Measurements from ENCODE around the gene GPR6. TPM values are rescaled to one million over a fixed set of nuclear protein-coding genes. Genes with fewer than 3 reads are reported as not detected.

The GPR6 gene
- total and polyA plus RNA-seq, 2 donors (not counting 1 experiment from before 2014, with no cell fraction given) = not detected

DNA sequence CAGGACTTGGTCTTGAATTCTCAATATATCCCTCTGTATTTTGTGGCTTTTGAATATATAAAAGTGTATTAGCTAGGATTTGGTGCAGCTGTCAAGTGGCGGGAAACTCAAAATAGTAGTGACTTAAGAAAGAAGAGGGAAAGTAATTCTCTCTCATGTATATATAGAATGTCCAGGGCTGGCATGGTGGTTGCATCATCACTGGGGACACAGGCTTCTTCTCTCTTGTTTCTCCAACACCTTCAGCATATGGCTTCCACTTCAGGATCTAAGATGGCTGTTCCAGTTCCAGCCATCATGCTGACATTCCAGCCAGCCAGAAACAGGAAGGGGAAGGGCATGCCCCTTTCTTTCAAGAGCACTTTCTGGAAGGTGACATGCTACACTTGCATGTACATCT is 11.8 kb upstream of the GPR6 start:
- Histone ChIP-seq H3K4me2 (replicated peaks; ENCODE audit: low read depth, low read length, poor library complexity, severe bottlenecking) (no peak overlapping the region), H3K79me2 (ENCODE audit: control insufficient read depth, insufficient read depth, low read length) (no peaks in the 10 kb centered on the region), H2AFZ (ENCODE audit: insufficient read depth, low read depth, low read length, poor library complexity, severe bottlenecking) (no peak overlapping the region), H3K9ac (ENCODE audit: low read length) (no peak overlapping the region), H3K9me3 (ENCODE audit: control extremely low read depth in 1 of 3, control insufficient read depth in 2 of 3, insufficient read depth in 1 of 3, low read length in 2 of 3) (peaks cover 0 to 13% (median 0%) of the 10 kb centered on the region in 3 donors), H3K4me3 (ENCODE audit: control extremely low read depth in 1 of 5, extremely low read depth in 1 of 5, insufficient read depth in 1 of 5, low read depth in 2 of 5, low read length in 4 of 5) (no peak overlapping the region), H3K27me3 (replicated peaks in 1 of 4; ENCODE audit: control extremely low read depth in 1 of 4, control insufficient read depth in 3 of 4, insufficient read depth in 4 of 4, low read length in 3 of 4) (no peaks in the 10 kb centered on the region), H3K36me3 (replicated peaks in 1 of 2; ENCODE audit: control extremely low read depth in 1 of 2, control insufficient read depth in 1 of 2, extremely low read depth in 1 of 2, insufficient read depth in 2 of 2, low read length in 1 of 2) (no peaks in the 10 kb centered on the region), H3K27ac (ENCODE audit: low read length in 2 of 2) (no peak overlapping the region), H4K20me1 (ENCODE audit: control insufficient read depth, insufficient read depth, low read length, poor library complexity, severe bottlenecking) (no peaks in the 10 kb centered on the region), H3K4me1 (ENCODE audit: control insufficient read depth in 2 of 2, insufficient read depth in 2 of 2, low read length in 2 of 2) (no peaks in the 10 kb centered on the region)
- peaks cover 6% of the 10 kb centered on the region for H3K9me3 Mint-ChIP-seq (ENCODE audit: insufficient read depth)
- no peak overlapping the region for H3K27ac Mint-ChIP-seq
- WGBS (ENCODE audit: insufficient coverage) = no CpG with 5 or more reads among the region's 1 CpG
- POLR2A ChIA-PET = no interaction called here
- H3K4me1 Mint-ChIP-seq = no peaks in the 10 kb centered on the region
- no peak overlapping the region for H3K4me3 Mint-ChIP-seq
- TF ChIP-seq, protein P1, sequence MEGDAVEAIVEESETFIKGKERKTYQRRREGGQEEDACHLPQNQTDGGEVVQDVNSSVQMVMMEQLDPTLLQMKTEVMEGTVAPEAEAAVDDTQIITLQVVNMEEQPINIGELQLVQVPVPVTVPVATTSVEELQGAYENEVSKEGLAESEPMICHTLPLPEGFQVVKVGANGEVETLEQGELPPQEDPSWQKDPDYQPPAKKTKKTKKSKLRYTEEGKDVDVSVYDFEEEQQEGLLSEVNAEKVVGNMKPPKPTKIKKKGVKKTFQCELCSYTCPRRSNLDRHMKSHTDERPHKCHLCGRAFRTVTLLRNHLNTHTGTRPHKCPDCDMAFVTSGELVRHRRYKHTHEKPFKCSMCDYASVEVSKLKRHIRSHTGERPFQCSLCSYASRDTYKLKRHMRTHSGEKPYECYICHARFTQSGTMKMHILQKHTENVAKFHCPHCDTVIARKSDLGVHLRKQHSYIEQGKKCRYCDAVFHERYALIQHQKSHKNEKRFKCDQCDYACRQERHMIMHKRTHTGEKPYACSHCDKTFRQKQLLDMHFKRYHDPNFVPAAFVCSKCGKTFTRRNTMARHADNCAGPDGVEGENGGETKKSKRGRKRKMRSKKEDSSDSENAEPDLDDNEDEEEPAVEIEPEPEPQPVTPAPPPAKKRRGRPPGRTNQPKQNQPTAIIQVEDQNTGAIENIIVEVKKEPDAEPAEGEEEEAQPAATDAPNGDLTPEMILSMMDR (IDR thresholded peaks at IDR 0.05) = no peak
- TF ChIP-seq EZH2 (IDR thresholded peaks at IDR 0.05; ENCODE audit: borderline replicate concordance, insufficient read depth, low read depth, low read length, poor library complexity, severe bottlenecking) = no peak
- CTCF ChIA-PET = interaction anchor here (0.7 to 1.8 kb wide), 2 partner anchors 10 to 179 kb away, joined by 4 read pairs; no protein-coding TSS in a partner anchor
- intact Hi-C loops (cut with micrococcal nuclease) = no loop called here
- DNase-seq (no peak), ATAC-seq (ENCODE audit: low read depth) (no peak)
- H3K27me3 Mint-ChIP-seq = peaks cover 22% of the 10 kb centered on the region

- Histone ChIP-seq H3K4me3 (ENCODE audit: control extremely low read depth in 1 of 5, extremely low read depth in 1 of 5, insufficient read depth in 1 of 5, low read depth in 2 of 5, low read length in 4 of 5) (no peak overlapping the region), H3K9ac (ENCODE audit: low read length) (no peak overlapping the region), H3K9me3 (ENCODE audit: control extremely low read depth in 1 of 3, control insufficient read depth in 2 of 3, insufficient read depth in 1 of 3, low read length in 2 of 3) (peaks cover 0 to 29% (median 0%) of the 10 kb centered on the region in 3 donors), H3K27me3 (replicated peaks in 1 of 4; ENCODE audit: control extremely low read depth in 1 of 4, control insufficient read depth in 3 of 4, insufficient read depth in 4 of 4, low read length in 3 of 4) (peaks cover 0 to 53% (median 19%) of the 10 kb centered on the region in 4 experiments), H3K4me2 (replicated peaks; ENCODE audit: low read depth, low read length, poor library complexity, severe bottlenecking) (no peak overlapping the region), H3K27ac (ENCODE audit: low read length in 2 of 2) (no peak overlapping the region), H3K36me3 (replicated peaks in 1 of 2; ENCODE audit: control extremely low read depth in 1 of 2, control insufficient read depth in 1 of 2, extremely low read depth in 1 of 2, insufficient read depth in 2 of 2, low read length in 1 of 2) (no peaks in the 10 kb centered on the region), H3K4me1 (ENCODE audit: control insufficient read depth in 2 of 2, insufficient read depth in 2 of 2, low read length in 2 of 2) (peaks cover 0 to 9% of the 10 kb centered on the region in 2 donors), H3K79me2 (ENCODE audit: control insufficient read depth, insufficient read depth, low read length) (no peaks in the 10 kb centered on the region), H4K20me1 (ENCODE audit: control insufficient read depth, insufficient read depth, low read length, poor library complexity, severe bottlenecking) (no peaks in the 10 kb centered on the region), H2AFZ (ENCODE audit: insufficient read depth, low read depth, low read length, poor library complexity, severe bottlenecking) (no peak overlapping the region)
- no peak overlapping the region for H3K27ac Mint-ChIP-seq
- H3K4me1 Mint-ChIP-seq = no peaks in the 10 kb centered on the region
- no peak overlapping the region for H3K4me3 Mint-ChIP-seq
- no peaks in the 10 kb centered on the region for H3K9me3 Mint-ChIP-seq (ENCODE audit: insufficient read depth)
- POLR2A ChIA-PET = no interaction called here
- no peak for ATAC-seq (ENCODE audit: low read depth)
- TF ChIP-seq EZH2 (IDR thresholded peaks at IDR 0.05; ENCODE audit: borderline replicate concordance, insufficient read depth, low read depth, low read length, poor library complexity, severe bottlenecking) = no peak
- TF ChIP-seq, protein P1 (IDR thresholded peaks at IDR 0.05) = no peak
- intact Hi-C loops (cut with micrococcal nuclease) = no loop called here
- CTCF ChIA-PET = no interaction called here
- no peak for DNase-seq
- peaks cover 64% of the 10 kb centered on the region for H3K27me3 Mint-ChIP-seq
- WGBS (ENCODE audit: insufficient coverage) = 34% methylated on average over 5 of the region's 9 CpGs
Observed at GRCh38 chr6:109977791-109978173, 329 bp upstream of the GPR6 start.
